ENCODE data around the gene SETBP1. TPM values are rescaled to one million over a fixed set of nuclear protein-coding genes. Genes with fewer than 3 reads are reported as not detected.

Gene SETBP1
- total and polyA plus RNA-seq, 2 of the 4 experiments (the other 2 are of a cell fraction) = 0.19 to 0.36 TPM

DNA sequence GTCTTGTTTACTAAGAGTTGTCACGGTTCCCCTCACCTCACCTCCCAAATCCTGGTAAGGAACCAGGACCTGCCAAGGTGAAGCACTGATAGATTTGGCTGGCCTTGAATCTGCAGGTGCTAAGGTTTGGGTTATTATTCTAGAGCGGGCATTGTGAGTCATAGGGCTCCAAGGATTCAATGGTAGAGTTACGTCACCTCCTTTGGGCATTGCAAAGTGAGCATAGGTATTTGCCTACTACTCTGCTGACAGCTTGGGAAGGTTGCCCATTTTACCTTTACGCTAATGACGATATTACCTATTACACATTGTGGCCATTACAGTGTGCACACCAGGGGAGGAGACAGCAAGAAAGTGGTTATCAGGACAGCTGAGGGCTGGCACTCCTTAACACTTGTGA, 59.3 kb downstream of the SETBP1 start:
- H3K4ac ChIP-seq (ENCODE audit: low read depth, low read length) = no peak overlapping the region
- H4K5ac ChIP-seq (ENCODE audit: low read depth, low read length) = no peak overlapping the region
- H3K27me3 ChIP-seq (ENCODE audit: control insufficient read depth, insufficient read depth, low read length) = peaks cover 2% of the 10 kb centered on the region
- ATAC-seq (ENCODE audit: low read depth) = no peak
- ChIA-PET CTCF (no interaction called here), POLR2A (ENCODE audit: unreplicated experiment) (no interaction called here)
- no peaks in the 10 kb centered on the region for H4K20me1 ChIP-seq (ENCODE audit: insufficient read depth, low read length)
- WGBS, 2 experiments (ENCODE audit: extremely low coverage in 2 of 2, insufficient read length in 1 of 2) = no CpG with 5 or more reads among the region's 5 CpGs
- BruUV-seq (replicated peaks) = no TSS peak
- no peak overlapping the region for H3K4me3 ChIP-seq (ENCODE audit: insufficient read depth, low read depth, low read length)
- H3K14ac ChIP-seq (replicated peaks; ENCODE audit: low read depth, low read length) = no peak overlapping the region
- no peak overlapping the region for H4K91ac ChIP-seq (ENCODE audit: insufficient read depth, low read depth, low read length)
- no peak overlapping the region for H3K18ac ChIP-seq (ENCODE audit: low read depth, low read length)
- H4K8ac ChIP-seq (ENCODE audit: low read depth in 2 of 2, low read length in 2 of 2) = no peak overlapping the region
- H2BK15ac ChIP-seq (ENCODE audit: low read depth, low read length) = no peak overlapping the region
- H3K4me1 ChIP-seq (ENCODE audit: control insufficient read depth, insufficient read depth, low read length) = no peaks in the 10 kb centered on the region; the same call in 1 of the 2 replicates
- intact Hi-C loops (cut with micrococcal nuclease) = no loop called here
- DNase-seq = no peak
- H2AFZ ChIP-seq (replicated peaks; ENCODE audit: low read length, poor library complexity) = no peak overlapping the region
- no peak overlapping the region for H2BK120ac ChIP-seq (ENCODE audit: low read depth, low read length)
- no peak for TF ChIP-seq MXI1 (IDR thresholded peaks at IDR 0.05; ENCODE audit: borderline replicate concordance, low read depth, low read length)
- no peak for TF ChIP-seq SMC3 (IDR thresholded peaks at IDR 0.05; ENCODE audit: low read depth, low read length)
- no peak for TF ChIP-seq MAFK (IDR thresholded peaks at IDR 0.05; ENCODE audit: low read depth, low read length)
- no peak for TF ChIP-seq POLR2A (IDR thresholded peaks at IDR 0.05; ENCODE audit: low read depth, low read length)
- TF ChIP-seq, protein P1, sequence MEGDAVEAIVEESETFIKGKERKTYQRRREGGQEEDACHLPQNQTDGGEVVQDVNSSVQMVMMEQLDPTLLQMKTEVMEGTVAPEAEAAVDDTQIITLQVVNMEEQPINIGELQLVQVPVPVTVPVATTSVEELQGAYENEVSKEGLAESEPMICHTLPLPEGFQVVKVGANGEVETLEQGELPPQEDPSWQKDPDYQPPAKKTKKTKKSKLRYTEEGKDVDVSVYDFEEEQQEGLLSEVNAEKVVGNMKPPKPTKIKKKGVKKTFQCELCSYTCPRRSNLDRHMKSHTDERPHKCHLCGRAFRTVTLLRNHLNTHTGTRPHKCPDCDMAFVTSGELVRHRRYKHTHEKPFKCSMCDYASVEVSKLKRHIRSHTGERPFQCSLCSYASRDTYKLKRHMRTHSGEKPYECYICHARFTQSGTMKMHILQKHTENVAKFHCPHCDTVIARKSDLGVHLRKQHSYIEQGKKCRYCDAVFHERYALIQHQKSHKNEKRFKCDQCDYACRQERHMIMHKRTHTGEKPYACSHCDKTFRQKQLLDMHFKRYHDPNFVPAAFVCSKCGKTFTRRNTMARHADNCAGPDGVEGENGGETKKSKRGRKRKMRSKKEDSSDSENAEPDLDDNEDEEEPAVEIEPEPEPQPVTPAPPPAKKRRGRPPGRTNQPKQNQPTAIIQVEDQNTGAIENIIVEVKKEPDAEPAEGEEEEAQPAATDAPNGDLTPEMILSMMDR (conservative IDR thresholded peaks at IDR 0.05; ENCODE audit: low read depth, low read length) = no peak
- no peak for TF ChIP-seq RAD21 (IDR thresholded peaks at IDR 0.05; ENCODE audit: low read length)
- H3K9ac ChIP-seq (ENCODE audit: low read depth, low read length) = no peak overlapping the region
- no peak overlapping the region for H3K4me2 ChIP-seq (ENCODE audit: low read depth, low read length)
- no peak overlapping the region for H3K56ac ChIP-seq (ENCODE audit: extremely low read depth, insufficient read depth, low read length)
- H2AK9ac ChIP-seq (replicated peaks; ENCODE audit: low read depth, low read length, poor library complexity) = no peak overlapping the region
- H3K27ac ChIP-seq (ENCODE audit: insufficient read depth, low read length) = no peak overlapping the region
- H2BK5ac ChIP-seq (ENCODE audit: low read depth, low read length, poor library complexity, severe bottlenecking) = no peak overlapping the region
- no peaks in the 10 kb centered on the region for H3K79me1 ChIP-seq (ENCODE audit: low read depth in 1 of 2, low read length in 2 of 2)
- no peak overlapping the region for H2AK5ac ChIP-seq (ENCODE audit: low read depth, low read length)
- dilution Hi-C loops (cut with HindIII; ENCODE audit: low sequenced_read_pairs, unreplicated experiment) = no loop called here
- H3K9me3 ChIP-seq (ENCODE audit: control insufficient read depth, insufficient read depth, low read length) = no peaks in the 10 kb centered on the region
- H3K9me1 ChIP-seq (ENCODE audit: insufficient read depth, low read length) = no peaks in the 10 kb centered on the region
- no peaks in the 10 kb centered on the region for H3K36me3 ChIP-seq (ENCODE audit: control insufficient read depth, insufficient read depth, low read length)
- in situ Hi-C loops (cut with MboI; ENCODE audit: low sequenced_read_pairs) = no loop called here
- no peak overlapping the region for H3K23ac ChIP-seq (ENCODE audit: low read depth, low read length)
- no peak overlapping the region for H2BK20ac ChIP-seq (ENCODE audit: low read depth, low read length)

All from IMR-90 (cell line).